ENCODE measurements around the gene SYT13.

- no peak for TF ChIP-seq CTCF (IDR thresholded peaks at IDR 0.05; ENCODE audit: poor library complexity)
- TF ChIP-seq EZH2 (IDR thresholded peaks at IDR 0.05; ENCODE audit: borderline replicate concordance): no peak
Measured at GRCh38 chr11:45300715-45301114, 14.6 kb upstream of the SYT13 start.
